ENCODE data around the gene YBEY.

The YBEY gene

GRCh38 chr21:46327711-46328110 is 41.6 kb downstream of the YBEY start:
- no peak for DNase-seq (ENCODE audit: low read depth, low spot score)

- no peak for DNase-seq (ENCODE audit: low read depth, low spot score)
These were observed 42.0 kb downstream of the YBEY start for GRCh38 chr21:46328151-46328550.

- DNase-seq (ENCODE audit: low read depth, low spot score) = no peak
These were observed 43.7 kb downstream of the YBEY start for GRCh38 chr21:46329796-46330195.

GRCh38 chr21:46334351-46335140 is 48.4 kb downstream of the YBEY start:
- DNase-seq (ENCODE audit: low read depth, low spot score) = no peak

- DNase-seq (ENCODE audit: low read depth, low spot score) = no peak
These were observed 50.5 kb downstream of the YBEY start for GRCh38 chr21:46336603-46337002.

- no peak for DNase-seq (ENCODE audit: low read depth, low spot score)
These were observed 54.9 kb downstream of the YBEY start for GRCh38 chr21:46340998-46341397.

- DNase-seq (ENCODE audit: low read depth, low spot score) = no peak
These were observed 58.2 kb downstream of the YBEY start for GRCh38 chr21:46344219-46344915.

GRCh38 chr21:46345861-46346260 is 59.7 kb downstream of the YBEY start:
- DNase-seq (ENCODE audit: low read depth, low spot score) = no peak

GRCh38 chr21:46346296-46347202 is 60.4 kb downstream of the YBEY start:
- DNase-seq (ENCODE audit: low read depth, low spot score) = no peak

- no peak for DNase-seq (ENCODE audit: low read depth, low spot score)
These were observed 61.0 kb downstream of the YBEY start for GRCh38 chr21:46347203-46347550.

Data from astrocyte of the hippocampus (primary cell).